ENCODE data around the gene BBS1.

- TF ChIP-seq CTCF (IDR thresholded peaks at IDR 0.05; ENCODE audit: low read depth, low read length, poor library complexity, severe bottlenecking) (no peak), EZH2phosphoT487 (IDR thresholded peaks at IDR 0.05; ENCODE audit: borderline replicate concordance, low read length) (no peak)
These were observed 13.2 kb downstream of the BBS1 start for GRCh38 chr11:66523611-66524010.
